T-helper 2 cell treated with Interferon-gamma antibody and Interleukin-4, amounts not matched to agents 5 μg/mL and 100 μg/mL, for 36 hours (primary cell): Measurements from ENCODE around the gene SYNCRIP.
"Not testable (repeated sequence)": the region's sequence is repeated elsewhere in the genome, so short reads cannot be mapped to it uniquely, and the experiment has no call there.

Source experiments
- DNase-seq: peaks from one replicate; pipeline ENCODE4 v3.0.0; 2021; ENCODE audit warnings: low spot score
- H3K27ac Mint-ChIP-seq: one replicate; pipeline ENCODE4 v1.8.0; 2021; ENCODE audit warnings: mild to moderate bottlenecking, mixed read lengths
- H3K27me3 Mint-ChIP-seq: one replicate; pipeline ENCODE4 v1.8.0; 2021; ENCODE audit warnings: low read depth, mixed read lengths
- H3K36me3 Mint-ChIP-seq: one replicate; pipeline ENCODE4 v1.8.0; 2021; ENCODE audit warnings: low read depth, mixed read lengths
- H3K4me1 Mint-ChIP-seq: one replicate; pipeline ENCODE4 v1.8.0; 2021; ENCODE audit warnings: low read depth, mixed read lengths
- H3K4me3 Mint-ChIP-seq: one replicate; pipeline ENCODE4 v1.8.0; 2022; ENCODE audit warnings: mild to moderate bottlenecking, moderate library complexity, mixed read lengths
- H3K9me3 Mint-ChIP-seq: one replicate; pipeline ENCODE4 v1.8.0; 2021; ENCODE audit warnings: mixed read lengths

SYNCRIP gene

DNA sequence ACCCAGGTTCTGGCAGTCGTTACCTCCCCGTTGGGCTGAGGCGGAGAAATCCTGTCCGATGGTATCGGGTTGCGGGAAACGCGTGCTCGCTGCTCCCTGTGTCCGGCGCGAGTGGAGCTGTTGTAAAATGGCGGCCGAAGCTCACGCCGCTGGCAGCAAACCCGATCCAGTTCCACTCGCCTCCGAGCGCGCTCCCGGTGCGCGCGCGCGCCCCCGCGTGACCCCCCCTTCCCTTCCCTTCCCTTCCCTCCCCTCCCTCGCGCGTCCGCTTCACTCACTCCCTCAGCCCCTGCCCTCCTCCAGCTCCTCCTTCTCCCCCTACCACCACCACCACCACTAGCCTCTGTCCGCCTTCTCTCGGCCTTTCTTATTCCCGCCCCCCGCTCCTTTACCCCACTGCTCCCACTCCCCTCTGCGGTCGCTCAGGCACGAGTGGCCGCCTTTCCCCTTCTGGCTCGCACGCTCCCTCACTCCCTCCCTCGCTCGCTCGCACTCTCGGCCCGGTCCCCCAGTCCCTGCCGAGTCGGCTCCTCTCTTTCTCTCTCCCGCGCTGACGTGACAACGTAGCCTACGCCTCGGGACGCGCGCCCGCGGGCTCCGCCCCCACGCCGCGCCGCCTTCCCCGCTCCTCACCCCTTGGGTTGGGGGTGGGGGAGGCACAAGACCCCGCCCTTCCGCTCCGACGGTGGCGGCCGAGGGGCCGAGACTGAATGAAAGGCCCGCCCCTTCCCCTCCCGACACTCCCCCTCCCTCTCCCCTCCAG lies at the start of gene SYNCRIP:
SYNCRIP (minus strand) TSS at position 113 of the 763 bp plus-strand sequence. CDS start 1,447 bp downstream, outside the sequence.
- peak; percentile 98 for DNase-seq
- peak within 1 kb of the TSS; percentile 98 for H3K4me3 Mint-ChIP-seq
- no peaks in the 10 kb centered on the region for H3K9me3 Mint-ChIP-seq
- H3K27me3 Mint-ChIP-seq, result peaks cover 2% of the 10 kb centered on the region
- peaks cover 41% of the 10 kb centered on the region for H3K36me3 Mint-ChIP-seq
- peak within 1 kb of the TSS; percentile 99 for H3K27ac Mint-ChIP-seq
- H3K4me1 Mint-ChIP-seq, result peaks cover 43% of the 10 kb centered on the region

DNA sequence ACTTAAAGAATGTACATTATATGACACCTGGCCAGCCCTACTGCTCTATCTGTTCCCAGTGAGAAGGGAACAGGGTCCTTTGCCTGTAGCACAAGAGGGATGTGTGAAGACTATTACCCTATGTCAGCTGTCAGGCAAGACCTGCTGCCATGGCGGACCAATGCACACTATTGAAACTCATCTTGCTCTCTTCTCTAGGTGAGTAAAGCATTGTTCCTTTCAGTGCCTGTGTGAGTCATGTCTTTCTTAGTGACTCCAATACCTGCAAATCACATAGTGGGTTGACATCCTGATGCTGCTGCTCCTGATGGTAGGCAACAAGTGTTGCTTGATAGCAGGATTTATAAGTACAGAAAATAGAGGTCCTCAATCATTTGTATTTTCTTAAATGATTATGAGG lies 48.8 kb upstream of the SYNCRIP start:
- no peaks in the 10 kb centered on the region for H3K36me3 Mint-ChIP-seq
- H3K4me3 Mint-ChIP-seq, result no peak overlapping the region
- no peak overlapping the region for H3K27ac Mint-ChIP-seq
- H3K27me3 Mint-ChIP-seq, result no peaks in the 10 kb centered on the region
- H3K9me3 Mint-ChIP-seq, result no peaks in the 10 kb centered on the region
- DNase-seq, result no peak
- H3K4me1 Mint-ChIP-seq, result no peaks in the 10 kb centered on the region

DNA sequence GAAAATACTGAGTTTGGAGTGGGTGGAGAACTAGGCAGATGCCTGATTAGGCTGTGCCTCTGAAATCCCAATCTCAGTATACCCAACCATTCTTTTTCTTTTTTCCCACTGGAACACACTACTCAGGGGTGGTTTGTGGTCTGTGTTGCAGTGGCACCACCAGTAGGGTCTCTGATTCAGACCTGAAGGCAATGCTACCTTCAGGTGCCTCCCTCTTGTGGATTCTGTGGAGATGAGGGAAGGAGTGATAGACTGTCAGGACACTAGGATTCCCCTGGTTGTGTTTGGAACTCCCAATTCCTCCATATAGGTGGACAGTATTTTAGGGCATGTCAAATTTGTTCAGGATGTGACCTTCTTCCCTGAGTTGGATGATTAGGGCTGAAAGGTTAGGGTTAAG lies 47.4 kb upstream of the SYNCRIP start:
- no peaks in the 10 kb centered on the region for H3K4me1 Mint-ChIP-seq
- no peak overlapping the region for H3K27ac Mint-ChIP-seq
- no peak overlapping the region for H3K4me3 Mint-ChIP-seq
- no peak for DNase-seq
- no peaks in the 10 kb centered on the region for H3K36me3 Mint-ChIP-seq
- H3K27me3 Mint-ChIP-seq, result no peaks in the 10 kb centered on the region
- H3K9me3 Mint-ChIP-seq, result no peaks in the 10 kb centered on the region

DNA sequence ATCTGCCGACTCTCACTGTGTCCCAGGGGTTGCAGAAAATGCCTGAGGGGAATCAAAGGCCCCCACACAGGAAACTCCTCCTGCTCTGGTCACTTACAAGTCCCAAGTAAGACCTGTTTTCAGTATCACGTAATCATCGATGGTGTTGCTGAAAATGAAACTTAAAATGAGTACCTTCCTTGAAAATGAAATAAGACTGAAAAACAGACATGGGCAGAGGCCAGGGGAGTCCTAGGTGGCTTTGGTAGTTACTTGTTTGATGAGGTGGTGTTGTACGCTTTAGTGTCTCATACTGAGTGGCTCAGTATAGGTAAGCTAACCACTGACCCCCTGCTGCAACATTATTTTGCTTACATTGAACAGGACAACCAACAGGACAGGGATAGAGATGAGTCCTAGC lies 43.0 kb upstream of the SYNCRIP start:
- Mint-ChIP-seq H3K9me3 (peaks cover 7% of the 10 kb centered on the region), H3K27me3 (no peaks in the 10 kb centered on the region), H3K27ac (no peak overlapping the region), H3K36me3 (peaks cover 9% of the 10 kb centered on the region), H3K4me1 (peaks cover 6% of the 10 kb centered on the region), H3K4me3 (no peak overlapping the region)
- no peak for DNase-seq

DNA sequence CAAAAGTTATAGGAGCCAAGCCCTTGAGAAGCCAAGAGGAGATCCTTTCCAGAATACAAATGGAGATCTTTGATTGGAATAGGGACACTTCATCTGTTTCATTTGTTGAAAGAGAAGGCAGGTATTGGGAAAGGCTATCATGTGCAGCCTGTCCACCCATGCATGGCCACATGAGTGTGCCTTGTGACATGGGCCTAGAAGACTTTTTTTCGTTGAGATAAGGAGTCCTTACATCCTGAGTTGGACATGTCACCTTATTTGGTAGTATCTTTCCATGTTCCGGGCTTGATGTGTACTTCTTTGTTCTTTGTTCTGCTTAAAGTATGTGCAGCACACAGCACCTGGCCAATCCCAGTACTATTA lies 42.1 kb upstream of the SYNCRIP start:
- H3K27me3 Mint-ChIP-seq, result no peaks in the 10 kb centered on the region
- peaks cover 7% of the 10 kb centered on the region for H3K9me3 Mint-ChIP-seq
- no peak overlapping the region for H3K4me3 Mint-ChIP-seq
- no peak overlapping the region for H3K27ac Mint-ChIP-seq
- peaks cover 11% of the 10 kb centered on the region for H3K36me3 Mint-ChIP-seq
- H3K4me1 Mint-ChIP-seq, result peaks cover 13% of the 10 kb centered on the region
- no peak for DNase-seq

DNA sequence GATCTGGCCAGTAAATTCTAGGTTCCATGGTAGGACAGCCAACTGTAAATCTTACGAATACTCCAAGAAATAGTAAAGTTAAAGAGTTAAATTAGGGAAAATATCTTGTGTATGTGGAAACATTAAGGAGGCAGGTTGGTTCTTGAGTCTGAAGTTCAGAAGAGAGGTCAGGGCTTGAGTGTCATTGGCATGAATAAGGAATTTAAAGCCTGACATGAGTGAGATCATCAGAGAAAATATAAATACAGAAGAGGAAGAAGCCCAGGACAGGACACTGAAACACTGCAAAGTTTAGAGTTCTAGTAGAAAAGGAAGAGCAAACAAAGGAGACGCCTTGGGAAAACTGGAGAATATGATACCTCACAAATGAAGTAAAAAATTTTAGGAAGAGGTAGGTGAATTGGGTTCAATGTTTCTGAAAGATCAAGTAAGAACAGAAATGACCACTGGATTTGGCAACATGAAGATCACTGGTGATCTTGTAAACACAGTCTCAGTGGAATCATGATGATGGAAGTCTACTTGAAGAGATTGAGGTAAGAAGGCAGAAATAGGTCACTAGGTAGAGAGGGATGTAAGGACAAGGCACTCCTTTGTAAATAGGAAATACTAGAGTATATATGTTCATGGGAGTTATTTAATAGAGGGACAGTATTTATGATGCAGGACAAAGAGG lies 41.6 kb upstream of the SYNCRIP start:
- no peak for DNase-seq
- Mint-ChIP-seq H3K4me1 (peaks cover 16% of the 10 kb centered on the region), H3K4me3 (no peak overlapping the region), H3K9me3 (peaks cover 7% of the 10 kb centered on the region), H3K27me3 (no peaks in the 10 kb centered on the region), H3K36me3 (peaks cover 11% of the 10 kb centered on the region), H3K27ac (no peak overlapping the region)

DNA sequence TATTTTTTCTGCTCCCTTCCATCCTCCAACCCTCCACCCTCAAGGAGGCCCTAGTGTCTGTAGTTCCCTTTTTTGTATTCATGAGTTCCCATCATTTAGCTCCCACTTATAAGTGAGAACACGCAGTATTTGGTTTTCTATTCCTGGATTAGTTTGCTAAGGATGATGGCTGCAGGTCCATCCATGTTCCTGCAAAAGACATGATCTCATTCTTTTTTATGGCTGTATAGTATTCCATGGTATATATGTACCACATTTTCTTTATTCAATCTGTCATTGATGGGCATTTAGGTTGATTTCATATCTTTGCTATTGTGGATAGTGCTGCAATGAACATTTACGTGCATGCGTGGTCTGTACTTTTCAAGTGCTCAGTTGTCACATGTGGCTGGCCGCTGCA lies 39.2 kb upstream of the SYNCRIP start:
- H3K9me3 Mint-ChIP-seq, DNase-seq, H3K27me3 Mint-ChIP-seq, H3K4me3 Mint-ChIP-seq, H3K27ac Mint-ChIP-seq: not testable (repeated sequence)
- H3K4me1 Mint-ChIP-seq, result peaks cover 16% of the 10 kb centered on the region
- H3K36me3 Mint-ChIP-seq, result peaks cover 28% of the 10 kb centered on the region

DNA sequence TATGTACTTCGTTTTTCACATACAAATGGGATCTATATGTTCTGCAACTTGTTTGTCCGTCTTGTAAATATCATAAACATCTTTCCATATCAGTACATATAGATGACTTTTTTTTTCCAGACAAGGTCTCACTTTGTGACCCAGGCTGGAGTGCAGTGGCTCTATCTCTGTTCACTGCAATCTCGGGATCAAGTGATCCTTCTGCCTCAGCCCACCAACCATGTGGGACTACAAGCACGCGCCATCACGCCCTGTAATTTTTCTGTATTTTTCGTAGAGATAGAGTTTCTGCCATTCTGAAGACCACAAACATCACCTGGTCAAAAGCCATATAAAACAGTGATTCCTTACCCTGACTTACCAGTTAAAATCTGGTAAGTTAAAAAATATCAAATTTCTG lies 37.7 kb upstream of the SYNCRIP start:
- peaks cover 43% of the 10 kb centered on the region for H3K36me3 Mint-ChIP-seq
- peaks cover 7% of the 10 kb centered on the region for H3K9me3 Mint-ChIP-seq
- no peak for DNase-seq
- H3K4me3 Mint-ChIP-seq, result peak overlapping the region; percentile 99
- H3K27me3 Mint-ChIP-seq, result no peaks in the 10 kb centered on the region
- no peak overlapping the region for H3K27ac Mint-ChIP-seq
- H3K4me1 Mint-ChIP-seq, result peaks cover 31% of the 10 kb centered on the region

DNA sequence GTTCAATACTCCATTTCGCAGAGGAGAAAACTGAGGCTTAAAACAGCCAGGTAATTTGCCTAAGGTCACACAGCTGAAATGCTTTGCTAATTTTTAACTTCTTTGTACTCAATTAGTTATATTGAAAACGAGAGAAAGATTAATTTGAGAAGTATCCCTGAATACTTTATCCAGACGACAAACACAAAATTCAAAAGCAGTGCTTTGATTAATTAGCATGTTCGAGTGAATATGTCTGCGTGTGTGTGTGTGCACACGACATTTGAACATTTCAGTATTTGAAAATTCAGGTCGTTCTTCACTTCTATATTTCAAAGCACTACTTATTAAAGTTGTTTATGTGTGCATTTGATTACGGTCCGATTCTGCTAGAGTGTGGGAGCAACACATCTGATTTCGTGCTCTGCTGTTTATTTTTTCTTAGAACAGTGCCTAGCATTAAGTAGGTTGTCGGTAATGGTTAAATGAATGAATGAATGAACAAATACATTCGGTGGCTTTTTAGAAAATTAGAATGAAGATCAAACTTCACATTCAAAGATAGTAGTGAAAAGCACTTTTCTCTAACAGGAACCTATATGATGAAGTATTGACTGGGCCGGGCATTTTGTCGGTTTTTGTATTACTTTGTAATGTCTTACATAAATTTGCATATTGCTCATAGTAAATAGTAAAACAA lies 36.9 kb upstream of the SYNCRIP start:
- Mint-ChIP-seq H3K27me3 (no peaks in the 10 kb centered on the region), H3K27ac (peak overlapping the region; percentile 86), H3K4me1 (peaks cover 37% of the 10 kb centered on the region), H3K36me3 (peaks cover 51% of the 10 kb centered on the region), H3K9me3 (peaks cover 7% of the 10 kb centered on the region), H3K4me3 (peak overlapping the region; percentile 99)
- no peak for DNase-seq

DNA sequence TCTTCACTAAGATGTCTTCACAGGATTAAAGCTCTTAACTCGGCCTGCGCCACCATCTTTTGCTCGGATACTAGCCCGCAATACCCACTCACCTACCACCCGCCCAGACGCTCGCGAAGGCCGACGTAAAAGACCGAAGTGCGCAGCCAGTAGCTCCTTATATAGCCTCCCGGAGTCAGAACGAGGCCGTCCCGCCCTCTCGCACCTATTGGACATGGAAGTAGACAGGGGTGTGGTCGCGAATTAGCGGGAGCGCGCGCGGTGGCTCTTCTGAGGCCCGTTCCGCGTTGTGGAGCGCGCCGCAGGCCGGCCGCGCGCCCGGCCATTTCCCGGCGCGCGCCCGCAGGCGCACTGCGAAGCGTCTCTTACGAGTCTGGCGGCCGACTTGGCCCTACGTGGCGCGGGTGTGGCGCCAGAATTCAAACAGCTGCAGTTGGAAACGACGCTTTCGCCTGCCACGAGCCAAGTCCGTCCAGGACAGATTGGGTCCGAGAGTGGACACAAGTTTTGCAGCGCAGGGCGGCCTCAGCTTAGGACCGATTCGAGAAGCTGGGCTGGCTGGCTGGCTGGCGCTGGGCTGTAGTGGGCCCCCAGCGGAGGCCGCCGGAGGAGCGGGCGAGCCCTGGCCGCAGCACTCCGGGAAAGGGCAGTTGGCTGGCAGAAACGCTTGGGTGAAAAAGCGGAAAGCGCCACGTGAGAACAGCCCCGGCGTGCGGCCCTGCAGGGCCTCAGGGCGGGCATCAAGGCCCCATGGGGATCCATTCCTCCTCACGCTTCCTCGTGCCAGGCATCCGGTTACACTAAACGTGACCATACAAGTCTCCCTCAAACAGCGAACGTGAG lies 36.1 kb upstream of the SYNCRIP start:
- Mint-ChIP-seq H3K4me1 (peaks cover 44% of the 10 kb centered on the region), H3K36me3 (peaks cover 59% of the 10 kb centered on the region), H3K27me3 (no peaks in the 10 kb centered on the region), H3K4me3 (peak overlapping the region; percentile 99), H3K9me3 (peaks cover 7% of the 10 kb centered on the region), H3K27ac (peak overlapping the region; percentile 91)
- peak; percentile 98 for DNase-seq

DNA sequence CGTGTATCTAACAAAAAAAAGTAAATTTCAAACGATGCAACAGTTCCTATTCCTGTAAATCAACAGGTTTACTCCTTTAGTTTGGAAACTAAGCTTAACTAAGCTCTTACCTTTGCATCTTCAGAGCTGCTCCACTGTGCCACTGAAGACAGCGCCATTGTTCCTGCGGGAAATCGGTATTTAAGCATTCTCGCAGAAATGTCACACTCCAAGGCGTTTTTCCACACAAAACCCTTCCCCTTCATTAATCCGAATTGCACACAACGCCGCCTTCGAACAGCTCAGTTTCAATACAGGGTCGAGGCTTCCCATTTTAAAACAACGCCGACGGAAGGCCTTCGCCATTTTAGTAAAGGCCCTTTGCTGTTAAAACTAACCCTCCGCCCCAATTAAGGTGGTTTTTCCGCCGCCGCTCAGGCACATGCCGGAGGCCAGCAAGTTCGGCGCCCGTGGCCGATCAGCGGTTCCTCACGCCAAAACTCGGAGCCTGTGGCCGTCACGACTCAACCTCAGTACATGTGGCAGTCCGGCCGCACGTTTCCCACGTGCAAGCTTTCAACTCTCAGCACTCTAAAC lies 35.4 kb upstream of the SYNCRIP start:
- H3K27ac Mint-ChIP-seq, result peak overlapping the region; percentile 91
- DNase-seq, result no peak
- peaks cover 51% of the 10 kb centered on the region for H3K4me1 Mint-ChIP-seq
- peak overlapping the region; percentile 99 for H3K4me3 Mint-ChIP-seq
- H3K36me3 Mint-ChIP-seq, result peaks cover 66% of the 10 kb centered on the region
- peaks cover 7% of the 10 kb centered on the region for H3K9me3 Mint-ChIP-seq
- no peaks in the 10 kb centered on the region for H3K27me3 Mint-ChIP-seq

DNA sequence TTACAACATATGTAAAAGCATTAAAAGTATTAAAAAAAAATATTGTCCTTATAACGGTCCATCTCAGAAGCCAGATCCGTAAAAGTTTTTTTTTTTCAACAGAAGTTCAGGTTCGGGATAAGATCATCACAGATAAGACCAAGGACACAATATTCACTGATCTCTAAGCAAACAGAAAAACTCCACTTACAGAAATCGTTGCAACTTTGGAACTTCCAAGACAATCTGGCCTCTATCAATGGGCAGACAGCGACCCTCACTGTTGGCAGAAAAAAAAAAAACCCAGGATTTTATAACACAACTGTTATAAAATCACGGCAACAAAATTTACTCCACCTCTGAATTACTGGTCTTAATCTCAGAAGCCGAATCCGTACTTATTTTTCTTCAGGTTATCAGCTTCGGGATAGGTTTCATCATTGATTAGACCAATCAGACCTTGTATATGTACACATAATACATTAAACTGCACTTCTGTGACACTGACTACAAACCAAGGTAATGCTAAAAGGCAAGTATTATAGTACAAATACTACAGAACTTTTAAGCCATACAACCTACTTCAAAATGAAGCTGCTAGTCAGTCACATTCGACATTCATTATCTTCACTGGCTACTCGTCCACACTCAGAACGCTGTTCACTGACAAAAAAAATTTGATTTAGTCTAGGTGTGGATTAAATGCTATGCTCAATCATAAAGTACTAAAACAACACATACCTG lies 34.7 kb upstream of the SYNCRIP start:
- peaks cover 7% of the 10 kb centered on the region for H3K9me3 Mint-ChIP-seq
- peaks cover 52% of the 10 kb centered on the region for H3K4me1 Mint-ChIP-seq
- peak overlapping the region; percentile 99 for H3K4me3 Mint-ChIP-seq
- H3K27ac Mint-ChIP-seq, result peak overlapping the region; percentile 91
- no peaks in the 10 kb centered on the region for H3K27me3 Mint-ChIP-seq
- H3K36me3 Mint-ChIP-seq, result peaks cover 72% of the 10 kb centered on the region
- DNase-seq, result no peak
